MM.1S (cell line): ENCODE data around the gene GJB4.

Source experiments
- DNase-seq: peaks from one replicate; pipeline ENCODE4 v3.0.0-alpha.2; 2015
- H2AFZ ChIP-seq: fragments of 300-600 bp; sonication (generic); 2 replicates; pipeline ENCODE4 v1.6.0; 2016; ENCODE audit warnings: antibody characterized with exemption, low read length
- H3F3A ChIP-seq: fragments of 300-600 bp; sonication (generic); 2 replicates; pipeline ENCODE4 v1.6.1; 2016; ENCODE audit warnings: mild to moderate bottlenecking, antibody characterized with exemption, low read length, moderate library complexity, mixed read lengths; ENCODE audit not compliant: insufficient read depth
- H3K27ac ChIP-seq: fragments of 300-600 bp; sonication (generic); 2 replicates; pipeline ENCODE4 v1.5.1; 2016; ENCODE audit warnings: mild to moderate bottlenecking, low read length
- H3K27me3 ChIP-seq: fragments of 300-600 bp; sonication (generic); replicated peaks from 2 replicates; pipeline ENCODE4 v1.6.0; 2016; ENCODE audit warnings: low read length; ENCODE audit not compliant: insufficient read depth
- H3K36me3 ChIP-seq: fragments of 300-600 bp; sonication (generic); replicated peaks from 2 replicates; pipeline ENCODE4 v1.6.1; 2016; ENCODE audit warnings: mild to moderate bottlenecking, low read length, mixed read lengths; ENCODE audit not compliant: insufficient read depth
- H3K4me1 ChIP-seq: fragments of 300-600 bp; sonication (generic); 2 replicates; pipeline ENCODE4 v1.6.1; 2016; ENCODE audit warnings: low read length, mixed read lengths
- H3K4me2 ChIP-seq: fragments of 300-600 bp; sonication (generic); 2 replicates; pipeline ENCODE4 v1.6.0; 2016; ENCODE audit warnings: low read depth, low read length
- H3K4me3 ChIP-seq: fragments of 300-600 bp; sonication (generic); 2 replicates; pipeline ENCODE4 v1.5.1; 2016; ENCODE audit warnings: low read length, mixed read lengths
- H3K79me2 ChIP-seq: fragments of 300-600 bp; sonication (generic); 2 replicates; pipeline ENCODE4 v1.6.1; 2016; ENCODE audit warnings: mixed run types, low read length, mixed read lengths
- H3K9ac ChIP-seq: fragments of 300-600 bp; sonication (generic); 2 replicates; pipeline ENCODE4 v1.6.1; 2016; ENCODE audit warnings: low read length, mixed read lengths
- H3K9me2 ChIP-seq: fragments of 300-600 bp; sonication (generic); replicated peaks from 2 replicates; pipeline ENCODE4 v1.6.1; 2016; ENCODE audit warnings: mild to moderate bottlenecking, low read length, mixed read lengths; ENCODE audit not compliant: insufficient read depth
- H3K9me3 ChIP-seq: fragments of 300-600 bp; sonication (generic); replicated peaks from 2 replicates; pipeline ENCODE4 v1.6.1; 2016; ENCODE audit warnings: mild to moderate bottlenecking, low read length, mixed read lengths; ENCODE audit not compliant: insufficient read depth
- H4K20me1 ChIP-seq: fragments of 300-600 bp; sonication (generic); 2 replicates; pipeline ENCODE4 v1.6.1; 2016; ENCODE audit warnings: mild to moderate bottlenecking, low read length, moderate library complexity, mixed read lengths; ENCODE audit not compliant: insufficient read depth
- EZH2 ChIP-seq: fragments of 300-600 bp; sonication (generic); optimal IDR thresholded peaks from 2 replicates; pipeline ENCODE3; 2017; ENCODE audit warnings: low read depth, mild to moderate bottlenecking, antibody characterized with exemption, low read length, mixed read lengths
- EZH2phosphoT487 ChIP-seq: fragments of 300-600 bp; sonication (generic); IDR thresholded peaks from 2 replicates; pipeline ENCODE4 v1.6.1; 2018; ENCODE audit warnings: antibody characterized with exemption, low read length
- TF ChIP-seq, protein P1 (sequence below): fragments of 300-600 bp; sonication (generic); IDR thresholded peaks from 2 replicates; pipeline ENCODE4 v1.5.1; 2016; ENCODE audit warnings: antibody characterized with exemption, low read length, mixed read lengths

Gene GJB4

DNA sequence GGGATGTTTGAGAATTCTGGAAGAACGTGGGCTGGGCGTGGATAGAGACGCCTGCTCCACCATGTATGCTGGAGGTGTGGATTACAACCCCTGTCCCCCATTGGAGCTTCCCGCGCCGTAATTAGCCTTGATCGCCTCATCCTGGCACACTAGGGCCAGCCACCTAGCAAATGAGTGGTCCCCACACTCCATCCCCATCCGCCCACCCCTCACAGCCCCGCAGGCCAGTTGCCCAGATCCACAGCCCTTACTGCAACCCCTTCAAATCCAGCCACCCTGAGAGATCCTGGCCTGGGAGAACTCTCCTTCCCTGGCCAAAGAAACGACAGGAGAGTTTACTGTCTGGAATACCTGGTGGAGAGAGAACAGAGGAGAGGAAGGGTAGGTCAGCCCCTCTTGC, 32.9 kb downstream of the GJB4 start:
- H3K79me2 ChIP-seq, result no peaks in the 10 kb centered on the region
- H3K27ac ChIP-seq, result no peak overlapping the region
- no peaks in the 10 kb centered on the region for H3K36me3 ChIP-seq
- TF ChIP-seq EZH2phosphoT487 (no peak), EZH2 (no peak)
- TF ChIP-seq, protein P1, sequence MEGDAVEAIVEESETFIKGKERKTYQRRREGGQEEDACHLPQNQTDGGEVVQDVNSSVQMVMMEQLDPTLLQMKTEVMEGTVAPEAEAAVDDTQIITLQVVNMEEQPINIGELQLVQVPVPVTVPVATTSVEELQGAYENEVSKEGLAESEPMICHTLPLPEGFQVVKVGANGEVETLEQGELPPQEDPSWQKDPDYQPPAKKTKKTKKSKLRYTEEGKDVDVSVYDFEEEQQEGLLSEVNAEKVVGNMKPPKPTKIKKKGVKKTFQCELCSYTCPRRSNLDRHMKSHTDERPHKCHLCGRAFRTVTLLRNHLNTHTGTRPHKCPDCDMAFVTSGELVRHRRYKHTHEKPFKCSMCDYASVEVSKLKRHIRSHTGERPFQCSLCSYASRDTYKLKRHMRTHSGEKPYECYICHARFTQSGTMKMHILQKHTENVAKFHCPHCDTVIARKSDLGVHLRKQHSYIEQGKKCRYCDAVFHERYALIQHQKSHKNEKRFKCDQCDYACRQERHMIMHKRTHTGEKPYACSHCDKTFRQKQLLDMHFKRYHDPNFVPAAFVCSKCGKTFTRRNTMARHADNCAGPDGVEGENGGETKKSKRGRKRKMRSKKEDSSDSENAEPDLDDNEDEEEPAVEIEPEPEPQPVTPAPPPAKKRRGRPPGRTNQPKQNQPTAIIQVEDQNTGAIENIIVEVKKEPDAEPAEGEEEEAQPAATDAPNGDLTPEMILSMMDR, result no peak
- H3K9me3 ChIP-seq, result no peaks in the 10 kb centered on the region
- H2AFZ ChIP-seq, result no peak overlapping the region
- H3K4me1 ChIP-seq, result peaks cover 5% of the 10 kb centered on the region
- H3K4me3 ChIP-seq, result no peak overlapping the region
- no peak overlapping the region for H3K4me2 ChIP-seq
- no peaks in the 10 kb centered on the region for H3K9me2 ChIP-seq
- DNase-seq, result no peak
- no peaks in the 10 kb centered on the region for H4K20me1 ChIP-seq
- H3K9ac ChIP-seq, result no peak overlapping the region
- H3F3A ChIP-seq, result 0 out of 2 replicates have a peak, but pooled peaks cover 4% of the 10 kb centered on the region
- H3K27me3 ChIP-seq, result peaks cover 76% of the 10 kb centered on the region

DNA sequence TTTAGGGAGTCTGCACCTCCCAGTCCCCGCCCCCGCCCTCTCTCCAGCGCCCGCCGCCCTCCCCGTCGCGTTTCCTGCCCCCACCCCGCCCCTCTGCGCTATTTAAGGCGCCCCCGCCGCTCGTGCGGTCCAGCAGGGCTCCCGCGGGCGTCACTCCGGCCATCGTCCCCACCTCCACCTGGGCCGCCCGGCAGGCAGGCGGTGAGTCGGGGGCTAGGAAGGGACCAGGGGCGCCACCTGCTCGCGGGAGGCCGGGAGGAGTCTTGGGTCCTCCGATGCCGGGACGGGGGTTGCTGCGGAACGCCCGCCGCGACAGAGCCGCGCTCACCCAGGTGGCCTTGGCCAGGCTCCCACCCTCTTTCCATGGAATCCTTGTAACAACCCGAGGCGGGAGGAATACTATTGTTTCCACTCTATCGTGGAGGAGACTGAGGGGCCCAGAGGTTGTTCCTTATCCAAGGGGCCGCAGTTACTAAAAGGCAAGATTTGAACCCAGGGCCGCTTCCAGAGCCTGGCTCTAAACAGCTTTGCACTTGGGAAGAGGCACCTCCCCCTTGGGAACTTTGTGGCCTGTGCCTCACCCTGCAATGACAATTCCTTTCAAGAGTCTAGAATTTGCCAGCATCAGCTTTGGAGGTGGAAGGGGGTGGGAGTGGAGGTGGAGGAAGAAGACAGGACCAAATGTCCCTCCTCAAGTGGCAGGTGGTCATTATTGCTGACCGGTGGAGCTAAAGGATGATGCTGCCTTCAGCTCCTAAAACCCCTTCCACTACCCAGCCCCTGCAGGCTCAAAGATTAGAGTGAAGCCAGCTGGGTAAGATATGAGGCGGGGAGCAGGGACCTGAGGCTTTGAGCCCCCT, 33.6 kb downstream of the GJB4 start, which contains the start of gene GJA4:
Gene GJA4, plus strand, starts transcription at position 132 of the 860 bp plus-strand sequence. CDS start 1,215 bp downstream, outside the sequence.
- Histone ChIP-seq H3K79me2 (no peaks in the 10 kb centered on the region), H4K20me1 (no peaks in the 10 kb centered on the region), H3K9ac (no peak within 1 kb of the TSS), H3K9me2 (no peaks in the 10 kb centered on the region), H3K4me3 (no peak within 1 kb of the TSS), H3K4me1 (peaks cover 5% of the 10 kb centered on the region), H2AFZ (no peak within 1 kb of the TSS), H3F3A (0 out of 2 replicates have a peak, but pooled peaks cover 4% of the 10 kb centered on the region), H3K27ac (no peak within 1 kb of the TSS), H3K36me3 (no peaks in the 10 kb centered on the region), H3K4me2 (no peak within 1 kb of the TSS), H3K9me3 (no peaks in the 10 kb centered on the region), H3K27me3 (peaks cover 75% of the 10 kb centered on the region)
- no peak for DNase-seq
- TF ChIP-seq EZH2, result no peak
- TF ChIP-seq, protein P1, result no peak
- TF ChIP-seq EZH2phosphoT487, result no peak

DNA sequence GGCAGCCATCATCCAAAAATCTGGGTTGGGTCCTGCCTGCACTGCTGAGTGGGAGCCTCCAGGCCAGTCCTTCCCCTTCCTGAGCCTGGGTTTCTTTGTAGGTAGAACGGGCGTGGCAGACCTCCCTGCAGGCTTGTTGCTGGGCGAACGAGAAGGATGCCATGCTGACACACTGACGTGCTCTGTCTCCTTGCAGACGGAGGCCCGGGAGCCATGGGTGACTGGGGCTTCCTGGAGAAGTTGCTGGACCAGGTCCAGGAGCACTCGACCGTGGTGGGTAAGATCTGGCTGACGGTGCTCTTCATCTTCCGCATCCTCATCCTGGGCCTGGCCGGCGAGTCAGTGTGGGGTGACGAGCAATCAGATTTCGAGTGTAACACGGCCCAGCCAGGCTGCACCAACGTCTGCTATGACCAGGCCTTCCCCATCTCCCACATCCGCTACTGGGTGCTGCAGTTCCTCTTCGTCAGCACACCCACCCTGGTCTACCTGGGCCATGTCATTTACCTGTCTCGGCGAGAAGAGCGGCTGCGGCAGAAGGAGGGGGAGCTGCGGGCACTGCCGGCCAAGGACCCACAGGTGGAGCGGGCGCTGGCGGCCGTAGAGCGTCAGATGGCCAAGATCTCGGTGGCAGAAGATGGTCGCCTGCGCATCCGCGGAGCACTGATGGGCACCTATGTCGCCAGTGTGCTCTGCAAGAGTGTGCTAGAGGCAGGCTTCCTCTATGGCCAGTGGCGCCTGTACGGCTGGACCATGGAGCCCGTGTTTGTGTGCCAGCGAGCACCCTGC, 34.7 kb downstream of the GJB4 start:
- Histone ChIP-seq H3K27ac (no peak overlapping the region), H4K20me1 (no peaks in the 10 kb centered on the region), H3K4me3 (no peak overlapping the region), H3K9ac (no peak overlapping the region), H3K4me2 (no peak overlapping the region), H3K79me2 (no peaks in the 10 kb centered on the region), H3K9me2 (no peaks in the 10 kb centered on the region), H3K4me1 (peaks cover 5% of the 10 kb centered on the region), H3K36me3 (no peaks in the 10 kb centered on the region), H3K9me3 (no peaks in the 10 kb centered on the region), H3K27me3 (peaks cover 74% of the 10 kb centered on the region), H3F3A (0 out of 2 replicates have a peak, but pooled peaks cover 4% of the 10 kb centered on the region), H2AFZ (no peak overlapping the region)
- TF ChIP-seq EZH2phosphoT487 (no peak), EZH2 (no peak)
- TF ChIP-seq, protein P1, result no peak
- no peak for DNase-seq
